Adipocyte (in vitro differentiated cells): ENCODE measurements around the gene KIRREL3.

ENCODE experiments used
- DNase-seq: peaks from one replicate; pipeline ENCODE4 v3.0.0-alpha.2; 2015; ENCODE audit warnings: low read depth
- H3K27me3 ChIP-seq: replicated peaks from 2 replicates; pipeline ENCODE4 v1.7.0; 2013; ENCODE audit warnings: mild to moderate bottlenecking, low read length, moderate library complexity; ENCODE audit not compliant: control insufficient read depth, insufficient read depth
- H3K36me3 ChIP-seq: 2 replicates; pipeline ENCODE4 v1.7.0; 2013; ENCODE audit warnings: low read length, mild to moderate bottlenecking, moderate library complexity; ENCODE audit not compliant: control insufficient read depth, insufficient read depth, severe bottlenecking
- H3K4me1 ChIP-seq: 2 replicates; pipeline ENCODE4 v1.7.0; 2013; ENCODE audit warnings: mild to moderate bottlenecking, low read length, moderate library complexity; ENCODE audit not compliant: control insufficient read depth, insufficient read depth
- H3K4me3 ChIP-seq: 2 replicates; pipeline ENCODE4 v1.7.0; 2013; ENCODE audit warnings: mild to moderate bottlenecking, low read length, moderate library complexity
- H3K9ac ChIP-seq: 2 replicates; pipeline ENCODE4 v1.7.0; 2013; ENCODE audit warnings: mild to moderate bottlenecking, low read length, moderate library complexity
- H3K9me3 ChIP-seq: 2 replicates; pipeline ENCODE4 v1.7.0; 2013; ENCODE audit warnings: mild to moderate bottlenecking, low read length, moderate library complexity; ENCODE audit not compliant: control insufficient read depth

Gene KIRREL3

DNA sequence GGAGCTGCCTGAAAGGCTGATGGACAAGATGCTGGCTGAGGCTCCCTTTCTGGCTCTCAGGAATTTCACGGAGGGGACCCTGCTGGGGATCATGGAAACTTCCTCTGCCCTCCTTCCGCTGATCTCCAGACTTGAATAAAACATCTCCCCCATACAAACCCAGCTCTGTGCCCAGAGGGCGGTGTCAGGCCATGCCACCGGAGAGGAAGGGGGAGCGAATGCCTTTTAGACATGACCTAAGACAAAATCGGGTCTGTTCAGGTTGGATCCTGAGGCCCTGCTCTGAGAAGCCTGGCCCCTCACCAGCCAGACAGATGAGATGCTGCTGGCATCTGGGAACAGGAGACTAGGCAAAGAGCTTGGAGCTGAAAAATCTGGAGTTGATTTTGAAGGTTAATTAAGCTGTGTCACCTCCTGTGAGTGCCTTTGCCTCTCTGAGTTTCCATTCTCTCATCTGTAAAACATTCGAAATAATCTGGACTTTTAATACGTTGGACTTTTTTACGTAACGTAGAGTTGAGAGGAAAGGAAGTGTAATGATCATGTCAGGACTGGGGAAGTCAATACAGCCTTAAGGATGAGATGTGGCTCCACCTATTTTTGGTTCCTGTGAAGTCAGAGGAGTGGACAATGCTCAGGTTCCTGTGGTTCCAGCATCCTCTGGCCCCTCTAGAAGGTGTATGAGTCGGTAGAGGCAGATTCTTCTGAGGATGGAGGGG lies 481.4 kb downstream of the KIRREL3 start:
- H3K4me3 ChIP-seq = no peak overlapping the region
- DNase-seq = no peak

DNA sequence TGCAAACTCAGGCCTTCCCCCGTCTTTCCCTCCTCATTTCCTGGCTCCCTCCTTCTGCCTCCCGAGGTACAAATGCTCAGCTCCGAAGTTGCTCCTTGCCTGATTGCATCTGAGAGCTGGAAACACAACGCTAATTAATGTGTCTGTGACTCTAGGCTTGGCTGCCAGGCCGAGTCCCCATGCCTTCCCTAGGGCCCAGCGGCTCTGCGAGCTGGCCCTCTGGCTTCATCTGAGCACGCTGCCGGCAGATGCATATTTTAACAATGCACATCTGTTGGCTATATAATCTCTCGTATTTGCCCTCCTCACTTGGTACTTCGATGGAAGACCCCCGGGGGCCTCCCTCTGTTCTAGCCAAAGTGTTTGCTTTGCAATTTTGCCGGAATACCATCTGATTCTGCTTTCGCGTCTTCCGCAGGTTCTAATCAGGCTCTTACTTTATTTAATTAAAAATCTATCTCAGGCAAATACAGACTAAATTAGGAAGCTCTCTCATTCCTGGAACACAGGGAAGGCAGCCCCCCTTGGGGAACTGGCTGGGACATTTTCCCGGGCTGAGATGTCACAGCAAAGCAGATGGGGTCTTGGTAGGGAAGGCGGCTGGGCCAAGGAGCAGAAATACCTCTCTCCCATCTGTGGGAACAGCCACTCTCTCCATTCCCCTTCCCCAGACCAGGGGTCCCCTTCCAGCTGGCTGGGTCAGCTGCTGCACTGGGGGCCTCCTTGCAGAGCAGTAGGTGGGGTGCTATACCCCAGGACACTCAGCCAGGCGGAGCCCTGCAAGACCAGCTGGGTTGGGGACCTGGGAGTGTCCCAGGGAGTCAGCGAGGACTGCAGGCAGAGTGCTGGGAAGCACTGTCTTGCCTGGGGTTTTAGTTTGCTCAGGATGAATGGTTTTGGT lies 482.2 kb downstream of the KIRREL3 start:
- Histone ChIP-seq H3K9ac (no peak overlapping the region), H3K4me3 (no peak overlapping the region), H3K9me3 (no peaks in the 10 kb centered on the region), H3K36me3 (no peaks in the 10 kb centered on the region), H3K27me3 (peaks cover 23% of the 10 kb centered on the region), H3K4me1 (peaks cover 4% of the 10 kb centered on the region)
- no peak for DNase-seq

More for the DNA sequence above, 481.4 kb downstream of the KIRREL3 start:
- Histone ChIP-seq H3K9ac (no peak overlapping the region), H3K9me3 (no peaks in the 10 kb centered on the region), H3K4me1 (peaks cover 4% of the 10 kb centered on the region), H3K27me3 (peaks cover 27% of the 10 kb centered on the region), H3K36me3 (no peaks in the 10 kb centered on the region)

DNA sequence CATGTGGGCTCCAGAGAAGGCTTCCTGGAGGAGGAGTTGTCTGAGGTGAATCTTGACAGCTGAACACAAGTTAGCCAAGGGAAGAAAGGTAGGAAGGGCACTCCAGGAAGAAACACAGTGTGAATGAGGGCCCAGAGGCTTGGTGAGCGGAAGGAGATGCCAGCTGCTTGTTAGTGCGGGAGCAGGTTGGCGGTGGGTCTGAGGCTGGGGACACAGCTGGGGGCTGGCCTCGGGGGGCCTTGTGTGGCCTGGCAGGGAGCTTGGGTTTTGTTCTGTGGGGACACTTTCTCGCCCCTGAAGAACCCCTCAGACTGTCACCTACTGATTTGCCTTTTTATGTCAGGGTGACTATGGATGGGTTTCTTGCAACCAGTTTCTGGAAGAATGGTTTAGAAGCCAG lies 485.1 kb downstream of the KIRREL3 start:
- DNase-seq = no peak
- H3K4me3 ChIP-seq = no peak overlapping the region
- H3K9me3 ChIP-seq = no peaks in the 10 kb centered on the region
- H3K27me3 ChIP-seq = peaks cover 32% of the 10 kb centered on the region
- peaks cover 4% of the 10 kb centered on the region for H3K4me1 ChIP-seq
- no peaks in the 10 kb centered on the region for H3K36me3 ChIP-seq
- H3K9ac ChIP-seq = no peak overlapping the region

GRCh38 chr11:126514061-126514693 lies 486.4 kb downstream of the KIRREL3 start:
- no peaks in the 10 kb centered on the region for H3K36me3 ChIP-seq
- H3K4me3 ChIP-seq = no peak overlapping the region
- H3K9me3 ChIP-seq = no peaks in the 10 kb centered on the region
- H3K27me3 ChIP-seq = peaks cover 34% of the 10 kb centered on the region
- no peak overlapping the region for H3K9ac ChIP-seq
- peaks cover 4% of the 10 kb centered on the region for H3K4me1 ChIP-seq
- DNase-seq = peak; percentile 25

GRCh38 chr11:126512741-126513715 lies 487.5 kb downstream of the KIRREL3 start:
- no peak overlapping the region for H3K4me3 ChIP-seq
- no peak overlapping the region for H3K9ac ChIP-seq
- H3K9me3 ChIP-seq = no peaks in the 10 kb centered on the region
- H3K36me3 ChIP-seq = no peaks in the 10 kb centered on the region
- peaks cover 27% of the 10 kb centered on the region for H3K27me3 ChIP-seq
- peaks cover 4% of the 10 kb centered on the region for H3K4me1 ChIP-seq
- no peak for DNase-seq

DNA sequence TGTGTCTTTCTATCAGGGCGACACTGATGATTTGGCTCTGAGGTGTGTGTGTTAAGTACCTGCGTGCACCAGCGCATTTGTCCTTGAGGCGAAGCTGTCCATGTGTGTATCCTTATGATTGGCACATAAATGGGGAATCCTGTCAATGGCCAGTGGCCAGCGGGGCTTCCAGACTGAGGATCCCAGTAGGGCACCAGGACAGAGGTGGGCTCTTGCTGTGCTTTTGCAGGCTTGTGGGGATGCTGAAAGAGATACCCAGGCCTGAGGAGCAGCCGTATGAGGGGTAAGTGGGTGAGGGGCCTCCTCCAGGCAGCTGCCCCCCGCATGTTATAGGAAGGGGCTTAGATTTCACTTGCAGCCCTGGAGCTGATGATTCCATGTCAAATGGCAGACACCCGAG lies 488.3 kb downstream of the KIRREL3 start:
- peaks cover 3% of the 10 kb centered on the region for H3K9me3 ChIP-seq
- H3K27me3 ChIP-seq = peaks cover 20% of the 10 kb centered on the region
- no peak overlapping the region for H3K9ac ChIP-seq
- DNase-seq = no peak
- H3K4me1 ChIP-seq = peaks cover 4% of the 10 kb centered on the region
- no peaks in the 10 kb centered on the region for H3K36me3 ChIP-seq
- no peak overlapping the region for H3K4me3 ChIP-seq

GRCh38 chr11:126511475-126512115 lies 489.0 kb downstream of the KIRREL3 start:
- Histone ChIP-seq H3K9ac (no peak overlapping the region), H3K9me3 (peaks cover 8% of the 10 kb centered on the region), H3K4me1 (peaks cover 4% of the 10 kb centered on the region), H3K4me3 (no peak overlapping the region), H3K36me3 (no peaks in the 10 kb centered on the region), H3K27me3 (peaks cover 19% of the 10 kb centered on the region)
- no peak for DNase-seq

DNA sequence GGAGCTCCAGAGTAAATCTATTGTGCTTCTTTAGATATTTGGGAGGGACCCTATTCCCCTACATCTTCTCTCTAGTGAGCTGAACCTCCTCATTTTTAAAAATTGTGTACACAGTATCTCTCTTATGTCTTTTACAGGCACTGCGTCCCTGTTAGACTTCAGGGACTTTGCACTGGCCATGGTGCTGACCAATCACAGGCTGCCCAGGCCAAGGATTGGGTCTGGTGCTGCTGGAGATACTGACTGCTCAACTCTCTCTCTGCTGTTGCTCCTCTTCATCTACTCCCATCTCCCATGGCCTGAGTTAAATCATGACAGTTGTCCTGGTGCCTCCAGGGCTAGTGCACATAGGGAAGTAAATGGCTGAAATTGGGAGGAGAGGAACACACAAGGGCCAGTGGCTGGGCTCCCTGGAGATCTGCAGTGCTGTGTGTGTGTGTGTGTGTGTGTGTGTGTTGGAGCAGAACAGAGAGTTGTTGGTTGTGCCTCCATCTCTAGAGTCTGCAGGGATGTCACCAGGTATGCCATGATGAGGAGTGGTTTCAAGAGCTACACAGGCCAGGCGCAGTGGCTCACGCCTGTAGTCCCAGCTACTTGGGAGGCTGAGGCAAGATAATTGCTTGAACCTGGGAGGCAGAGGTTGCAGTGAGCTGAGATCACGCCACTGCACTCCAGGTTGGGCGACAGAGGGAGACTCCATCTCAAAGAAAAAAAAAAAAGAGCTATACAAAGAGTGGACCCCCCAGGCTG lies 489.8 kb downstream of the KIRREL3 start:
- no peak overlapping the region for H3K9ac ChIP-seq
- no peaks in the 10 kb centered on the region for H3K36me3 ChIP-seq
- H3K4me3 ChIP-seq = no peak overlapping the region
- DNase-seq = no peak
- peaks cover 4% of the 10 kb centered on the region for H3K4me1 ChIP-seq
- peaks cover 15% of the 10 kb centered on the region for H3K27me3 ChIP-seq
- H3K9me3 ChIP-seq = peaks cover 16% of the 10 kb centered on the region

GRCh38 chr11:126507646-126508045 lies 492.9 kb downstream of the KIRREL3 start:
- no peak overlapping the region for H3K9ac ChIP-seq
- H3K27me3 ChIP-seq = peaks cover 25% of the 10 kb centered on the region
- DNase-seq = no peak
- H3K36me3 ChIP-seq = no peaks in the 10 kb centered on the region
- H3K4me1 ChIP-seq = no peaks in the 10 kb centered on the region
- peaks cover 41% of the 10 kb centered on the region for H3K9me3 ChIP-seq
- no peak overlapping the region for H3K4me3 ChIP-seq

GRCh38 chr11:126506789-126507188 lies 493.8 kb downstream of the KIRREL3 start:
- H3K9ac ChIP-seq = no peak overlapping the region
- H3K27me3 ChIP-seq = peaks cover 27% of the 10 kb centered on the region
- DNase-seq = no peak
- no peak overlapping the region for H3K4me3 ChIP-seq
- no peaks in the 10 kb centered on the region for H3K36me3 ChIP-seq
- H3K9me3 ChIP-seq = peaks cover 41% of the 10 kb centered on the region
- H3K4me1 ChIP-seq = no peaks in the 10 kb centered on the region
